ENCODE data around the gene GJA3.

The GJA3 gene

GRCh38 chr13:20197361-20197834, 36.5 kb upstream of the GJA3 start:
- CTCF ChIA-PET: interaction anchor here (0.6 to 2.1 kb wide), 13 partner anchors 12 to 1111 kb away, joined by 3 to 8 read pairs (median 4); no protein-coding TSS in a partner anchor
- TF ChIP-seq ARNT (IDR thresholded peaks at IDR 0.05): no peak
- no peak for TF ChIP-seq ELF4 (IDR thresholded peaks at IDR 0.05)
- peak; percentile 97 for TF ChIP-seq ZNF384 (IDR thresholded peaks at IDR 0.05)
- no peak for TF ChIP-seq CTBP1 (IDR thresholded peaks at IDR 0.05; ENCODE audit: borderline replicate concordance)
- POLR2A ChIA-PET: no interaction called here
- peak; percentile 40 for DNase-seq (ENCODE audit: extremely low spot score)

DNA sequence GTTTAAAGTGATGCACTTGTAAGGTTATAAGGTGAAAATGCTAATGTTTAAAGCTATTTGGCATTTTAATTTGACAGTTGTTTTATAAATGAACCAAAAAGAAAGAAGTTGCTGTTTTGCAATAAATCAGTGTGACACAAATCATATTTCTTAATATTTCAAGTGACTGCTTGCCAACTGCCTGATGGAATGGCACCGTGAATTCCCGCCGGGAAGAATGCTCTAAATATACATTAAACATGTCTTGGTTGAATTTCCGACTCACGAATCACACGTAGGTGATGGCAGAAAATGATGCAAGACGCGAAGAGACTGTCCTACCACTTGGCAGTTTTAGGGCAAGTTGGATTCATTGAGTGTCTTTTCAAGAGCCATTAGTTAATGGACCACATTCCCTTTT, 34.9 kb upstream of the GJA3 start:
- CTCF ChIA-PET: interaction anchor here (0.6 to 2.1 kb wide), 2 partner anchors 10 to 730 kb away, joined by 3 to 7 read pairs; no protein-coding TSS in a partner anchor
- POLR2A ChIA-PET: no interaction called here
- no peak for DNase-seq (ENCODE audit: extremely low spot score)
- TF ChIP-seq L3MBTL2 (conservative IDR thresholded peaks at IDR 0.05) (no peak), LEF1 (IDR thresholded peaks at IDR 0.05; ENCODE audit: borderline replicate concordance) (no peak), ARNT (IDR thresholded peaks at IDR 0.05) (no peak), CTBP1 (IDR thresholded peaks at IDR 0.05; ENCODE audit: borderline replicate concordance) (no peak), ELF4 (IDR thresholded peaks at IDR 0.05) (no peak), BHLHE40 (IDR thresholded peaks at IDR 0.05; ENCODE audit: borderline replicate concordance) (no peak), ZNF384 (IDR thresholded peaks at IDR 0.05) (no peak), TARDBP (IDR thresholded peaks at IDR 0.05) (no peak), NFRKB (IDR thresholded peaks at IDR 0.05) (no peak), HDGF (IDR thresholded peaks at IDR 0.05; ENCODE audit: borderline replicate concordance) (no peak), FOXA1 (IDR thresholded peaks at IDR 0.05) (no peak), SP1 (IDR thresholded peaks at IDR 0.05) (no peak), FOXK2 (IDR thresholded peaks at IDR 0.05) (no peak), SUZ12 (IDR thresholded peaks at IDR 0.05) (no peak), FOXM1 (IDR thresholded peaks at IDR 0.05; ENCODE audit: borderline replicate concordance) (no peak), PKNOX1 (IDR thresholded peaks at IDR 0.05) (no peak)

DNA sequence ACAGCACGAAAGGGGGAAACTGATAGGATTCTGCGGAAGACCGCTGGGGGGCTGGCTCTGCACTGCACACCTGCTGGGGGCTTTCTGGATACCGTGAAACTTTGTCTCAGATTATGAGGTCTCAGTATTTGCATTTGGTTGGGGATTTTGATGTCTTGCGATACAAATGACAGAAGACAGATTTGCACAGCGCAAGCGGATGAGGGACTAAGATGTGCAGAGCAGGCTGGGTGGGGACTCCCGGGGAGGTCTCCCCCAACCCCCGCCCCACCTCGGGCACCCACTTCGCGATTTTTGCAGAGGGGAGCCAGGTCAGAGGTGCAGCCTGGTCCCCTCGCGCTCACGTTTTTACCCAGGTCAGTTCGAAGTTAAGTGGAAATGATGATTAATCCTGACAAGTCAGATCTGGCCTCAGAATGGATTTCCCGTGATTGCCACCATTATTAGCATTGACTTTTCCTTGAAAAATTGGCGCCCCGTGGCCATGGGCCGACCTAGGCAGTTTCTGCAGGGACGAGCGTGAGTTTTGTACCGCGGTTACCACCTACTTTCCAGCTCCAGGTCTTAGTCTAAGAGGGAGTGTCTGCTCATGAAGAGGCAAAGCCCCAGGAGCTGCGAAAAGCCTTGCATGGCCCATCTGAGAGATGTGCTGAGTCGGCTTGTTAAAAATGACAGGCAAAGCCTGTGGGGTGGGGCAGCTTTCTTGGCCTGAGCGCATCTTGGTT, 33.2 kb upstream of the GJA3 start:
- no peak for TF ChIP-seq ZNF384 (IDR thresholded peaks at IDR 0.05)
- no peak for TF ChIP-seq L3MBTL2 (conservative IDR thresholded peaks at IDR 0.05)
- no peak for TF ChIP-seq BHLHE40 (IDR thresholded peaks at IDR 0.05; ENCODE audit: borderline replicate concordance)
- TF ChIP-seq NFRKB (IDR thresholded peaks at IDR 0.05): no peak
- TF ChIP-seq PKNOX1 (IDR thresholded peaks at IDR 0.05): no peak
- no peak for TF ChIP-seq HDGF (IDR thresholded peaks at IDR 0.05; ENCODE audit: borderline replicate concordance)
- TF ChIP-seq SP1 (IDR thresholded peaks at IDR 0.05): no peak
- TF ChIP-seq FOXA1 (IDR thresholded peaks at IDR 0.05): no peak
- TF ChIP-seq SUZ12 (IDR thresholded peaks at IDR 0.05): no peak
- TF ChIP-seq CTBP1 (IDR thresholded peaks at IDR 0.05; ENCODE audit: borderline replicate concordance): no peak
- no peak for TF ChIP-seq LEF1 (IDR thresholded peaks at IDR 0.05; ENCODE audit: borderline replicate concordance)
- no peak for TF ChIP-seq ELF4 (IDR thresholded peaks at IDR 0.05)
- no peak for TF ChIP-seq FOXM1 (IDR thresholded peaks at IDR 0.05; ENCODE audit: borderline replicate concordance)
- TF ChIP-seq TARDBP (IDR thresholded peaks at IDR 0.05): no peak
- ChIA-PET POLR2A (no interaction called here), CTCF (no interaction called here)
- no peak for DNase-seq (ENCODE audit: extremely low spot score)

GRCh38 chr13:20193162-20193906, 32.5 kb upstream of the GJA3 start:
- TF ChIP-seq FOXA1 (IDR thresholded peaks at IDR 0.05): no peak
- no peak for TF ChIP-seq FOXK2 (IDR thresholded peaks at IDR 0.05)
- TF ChIP-seq CTBP1 (IDR thresholded peaks at IDR 0.05; ENCODE audit: borderline replicate concordance): no peak
- TF ChIP-seq PKNOX1 (IDR thresholded peaks at IDR 0.05): no peak
- no peak for TF ChIP-seq ELF4 (IDR thresholded peaks at IDR 0.05)
- no peak for TF ChIP-seq LEF1 (IDR thresholded peaks at IDR 0.05; ENCODE audit: borderline replicate concordance)
- no peak for TF ChIP-seq FOXM1 (IDR thresholded peaks at IDR 0.05; ENCODE audit: borderline replicate concordance)
- TF ChIP-seq SUZ12 (IDR thresholded peaks at IDR 0.05): no peak
- no peak for TF ChIP-seq ARNT (IDR thresholded peaks at IDR 0.05)
- no peak for TF ChIP-seq NFRKB (IDR thresholded peaks at IDR 0.05)
- TF ChIP-seq ZNF384 (IDR thresholded peaks at IDR 0.05): no peak
- no peak for TF ChIP-seq HDGF (IDR thresholded peaks at IDR 0.05; ENCODE audit: borderline replicate concordance)
- DNase-seq (ENCODE audit: extremely low spot score): no peak
- CTCF ChIA-PET: no interaction called here
- POLR2A ChIA-PET: no interaction called here

DNA sequence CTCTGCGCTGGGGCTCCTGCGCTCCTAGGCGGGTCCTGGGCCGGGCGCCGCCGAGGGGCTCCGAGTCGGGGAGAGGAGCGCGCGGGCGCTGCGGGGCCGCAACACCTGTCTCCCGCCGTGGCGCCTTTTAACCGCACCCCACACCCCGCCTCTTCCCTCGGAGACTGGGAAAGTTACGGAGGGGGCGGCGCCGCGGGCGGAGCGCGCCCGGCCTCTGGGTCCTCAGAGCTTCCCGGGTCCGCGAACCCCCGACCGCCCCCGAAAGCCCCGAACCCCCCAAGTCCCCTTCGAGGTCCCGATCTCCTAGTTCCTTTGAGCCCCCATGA, 31.9 kb upstream of the GJA3 start, which contains the start of gene GJB2:
TSS of gene GJB2 (minus strand) at position 103 of the 326 bp plus-strand sequence. CDS start 3,357 bp downstream, outside the sequence.
- TF ChIP-seq PKNOX1 (IDR thresholded peaks at IDR 0.05) (no peak), FOXK2 (IDR thresholded peaks at IDR 0.05) (no peak), L3MBTL2 (conservative IDR thresholded peaks at IDR 0.05) (no peak), TARDBP (IDR thresholded peaks at IDR 0.05) (no peak), FOXM1 (IDR thresholded peaks at IDR 0.05; ENCODE audit: borderline replicate concordance) (no peak), NFRKB (IDR thresholded peaks at IDR 0.05) (no peak), SUZ12 (IDR thresholded peaks at IDR 0.05) (no peak), ELF4 (IDR thresholded peaks at IDR 0.05) (no peak), CTBP1 (IDR thresholded peaks at IDR 0.05; ENCODE audit: borderline replicate concordance) (no peak), LEF1 (IDR thresholded peaks at IDR 0.05; ENCODE audit: borderline replicate concordance) (no peak), SP1 (IDR thresholded peaks at IDR 0.05) (no peak), FOXA1 (IDR thresholded peaks at IDR 0.05) (no peak), BHLHE40 (IDR thresholded peaks at IDR 0.05; ENCODE audit: borderline replicate concordance) (no peak), HDGF (IDR thresholded peaks at IDR 0.05; ENCODE audit: borderline replicate concordance) (no peak), ZNF384 (IDR thresholded peaks at IDR 0.05) (no peak), ARNT (IDR thresholded peaks at IDR 0.05) (no peak)
- POLR2A ChIA-PET: no interaction called here
- DNase-seq (ENCODE audit: extremely low spot score): no peak
- CTCF ChIA-PET: no interaction called here

Data from HEK293T (cell line).